Stomach (tissue), 4 donors: Measurements from ENCODE around the gene C14orf180.

Experiments
- CTCF ChIP-seq, 7 experiments: fragments of 450-650 bp in 4 of 7; fragments of 200-600 bp in 3 of 7; sonication (generic) in 3 of 7; IDR thresholded peaks; one replicate each; pipeline ENCODE4 v1.5.1; 2016 to 2019; ENCODE audit warnings: antibody characterized with exemption in 7 of 7, control low read depth in 2 of 7, mild to moderate bottlenecking in 1 of 7
- EP300 ChIP-seq: sonication (generic); formaldehyde crosslinking; IDR thresholded peaks from one replicate; pipeline ENCODE4 v1.6.1; 2017; ENCODE audit warnings: antibody characterized with exemption
- POLR2A ChIP-seq, 4 donors: fragments of 450-650 bp; IDR thresholded peaks; one replicate each; pipeline ENCODE4 v1.6.1; 2016; ENCODE audit warnings: antibody characterized with exemption in 4 of 4, control low read depth in 2 of 4, mild to moderate bottlenecking in 1 of 4, moderate library complexity in 1 of 4
- POLR2AphosphoS5 ChIP-seq, 3 donors: sonication (generic); formaldehyde crosslinking; IDR thresholded peaks; one replicate each; pipeline ENCODE4 v1.6.1; 2016; ENCODE audit warnings: antibody characterized with exemption in 3 of 3

DNA sequence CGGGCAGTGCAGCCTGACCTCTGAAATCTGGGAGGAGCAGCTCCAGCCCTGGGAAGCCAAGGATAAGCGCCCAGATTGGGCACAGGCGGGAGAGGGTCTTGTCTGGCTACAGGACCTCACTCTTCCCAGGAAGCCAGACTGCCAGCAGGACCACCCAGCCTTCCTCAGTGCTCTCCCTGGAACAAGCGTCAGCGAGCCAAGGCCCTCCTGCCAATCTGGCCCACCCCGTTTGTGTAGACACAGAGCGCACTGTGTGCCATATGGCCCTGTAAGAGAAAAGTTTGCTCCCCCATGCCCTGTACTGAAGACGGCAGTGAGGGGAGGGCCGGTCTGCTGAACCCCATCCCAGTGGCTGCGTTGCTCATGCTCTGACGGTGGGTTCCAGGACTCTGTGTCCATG lies 1.2 kb upstream of the C14orf180 start:
- TF ChIP-seq CTCF (IDR thresholded peaks at IDR 0.05) (no peak), POLR2AphosphoS5 (IDR thresholded peaks at IDR 0.05) (no peak), POLR2A (IDR thresholded peaks at IDR 0.05) (no peak), EP300 (no peak)
